ENCODE results near the gene CNTN2. TPM values are rescaled to one million over a fixed set of nuclear protein-coding genes. Genes with fewer than 3 reads are reported as not detected.

The CNTN2 gene
- polyA plus RNA-seq, 1 donor (not counting 4 experiments of a cell fraction or from before 2014, with no cell fraction given), result not detected

GRCh38 chr1:205074513-205074912 is 31.5 kb downstream of the CNTN2 start:
- Histone ChIP-seq H3K27me3 (ENCODE audit: control insufficient read depth, extremely low read depth, insufficient read depth, low read length) (no peaks in the 10 kb centered on the region), H3K9me1 (ENCODE audit: control insufficient read depth, extremely low read depth, insufficient read depth, low read length) (no peaks in the 10 kb centered on the region), H3K27ac (ENCODE audit: control insufficient read depth, insufficient read depth, low read length) (no peak overlapping the region), H3K36me3 (ENCODE audit: control insufficient read depth in 2 of 2, extremely low read depth in 1 of 2, insufficient read depth in 2 of 2, low read length in 2 of 2) (peaks cover 0 to 1% of the 10 kb centered on the region in 2 experiments), H3K4me1 (ENCODE audit: control insufficient read depth, extremely low read depth, insufficient read depth, low read length) (peaks cover 20% of the 10 kb centered on the region), H3K9me3 (ENCODE audit: control insufficient read depth, low read depth, low read length) (no peaks in the 10 kb centered on the region), H2AFZ (ENCODE audit: control insufficient read depth, low read length) (no peak overlapping the region), H4K20me1 (ENCODE audit: control insufficient read depth, extremely low read depth, insufficient read depth, low read length) (no peaks in the 10 kb centered on the region), H3K4me2 (ENCODE audit: control insufficient read depth, extremely low read depth, insufficient read depth, low read depth, low read length) (no peak overlapping the region), H3K4me3 (ENCODE audit: control insufficient read depth in 2 of 3, extremely low read depth in 1 of 3, insufficient read depth in 2 of 3, low read depth in 1 of 3, low read length in 3 of 3) (no peak overlapping the region), H3K9ac (ENCODE audit: control insufficient read depth, extremely low read depth, insufficient read depth, low read length) (no peak overlapping the region), H3K79me2 (ENCODE audit: control insufficient read depth, insufficient read depth, low read length) (no peaks in the 10 kb centered on the region)
- FAIRE-seq, result no peak
- TF ChIP-seq CTCF (optimal IDR thresholded peaks at IDR 0.05 in 1 of 3, IDR thresholded peaks at IDR 0.05 in 1 of 3, conservative IDR thresholded peaks at IDR 0.05 in 1 of 3; ENCODE audit: extremely low read depth in 1 of 3, insufficient read depth in 2 of 3, low read length in 3 of 3) (no peak), EZH2 (IDR thresholded peaks at IDR 0.05; ENCODE audit: low read length) (no peak)
- dilution Hi-C loops (cut with MboI; ENCODE audit: extremely low pct_ligation_motif_present, low sequenced_read_pairs), result no loop called here
- no peak for DNase-seq (ENCODE audit: low read depth, low spot score)

GRCh38 chr1:205075642-205076155 is 32.7 kb downstream of the CNTN2 start:
- H3K9ac ChIP-seq (ENCODE audit: control insufficient read depth, extremely low read depth, insufficient read depth, low read length), result no peak overlapping the region
- no peaks in the 10 kb centered on the region for H3K9me1 ChIP-seq (ENCODE audit: control insufficient read depth, extremely low read depth, insufficient read depth, low read length)
- peaks cover 20% of the 10 kb centered on the region for H3K4me1 ChIP-seq (ENCODE audit: control insufficient read depth, extremely low read depth, insufficient read depth, low read length)
- DNase-seq (ENCODE audit: low read depth, low spot score) (no peak), FAIRE-seq (no peak)
- dilution Hi-C loops (cut with MboI; ENCODE audit: extremely low pct_ligation_motif_present, low sequenced_read_pairs), result no loop called here
- no peaks in the 10 kb centered on the region for H3K27me3 ChIP-seq (ENCODE audit: control insufficient read depth, extremely low read depth, insufficient read depth, low read length)
- H2AFZ ChIP-seq (ENCODE audit: control insufficient read depth, low read length), result no peak overlapping the region
- no peak overlapping the region for H3K4me3 ChIP-seq (ENCODE audit: control insufficient read depth in 2 of 3, extremely low read depth in 1 of 3, insufficient read depth in 2 of 3, low read depth in 1 of 3, low read length in 3 of 3)
- H3K4me2 ChIP-seq (ENCODE audit: control insufficient read depth, extremely low read depth, insufficient read depth, low read depth, low read length), result no peak overlapping the region
- H3K79me2 ChIP-seq (ENCODE audit: control insufficient read depth, insufficient read depth, low read length), result no peaks in the 10 kb centered on the region
- H3K36me3 ChIP-seq (ENCODE audit: control insufficient read depth in 2 of 2, extremely low read depth in 1 of 2, insufficient read depth in 2 of 2, low read length in 2 of 2), result peaks cover 0 to 1% of the 10 kb centered on the region in 2 experiments
- H3K27ac ChIP-seq (ENCODE audit: control insufficient read depth, insufficient read depth, low read length), result no peak overlapping the region
- H3K9me3 ChIP-seq (ENCODE audit: control insufficient read depth, low read depth, low read length), result no peaks in the 10 kb centered on the region
- H4K20me1 ChIP-seq (ENCODE audit: control insufficient read depth, extremely low read depth, insufficient read depth, low read length), result no peaks in the 10 kb centered on the region
- TF ChIP-seq CTCF (optimal IDR thresholded peaks at IDR 0.05 in 1 of 3, IDR thresholded peaks at IDR 0.05 in 1 of 3, conservative IDR thresholded peaks at IDR 0.05 in 1 of 3; ENCODE audit: extremely low read depth in 1 of 3, insufficient read depth in 2 of 3, low read length in 3 of 3), result no peak
- TF ChIP-seq EZH2 (IDR thresholded peaks at IDR 0.05; ENCODE audit: low read length), result no peak
